Keratinocyte (primary cell): ENCODE results near the gene WBP1L. TPM values are rescaled to one million over a fixed set of nuclear protein-coding genes. Genes with fewer than 3 reads are reported as not detected.

Experiments used
- DNase-seq: peaks from one replicate; pipeline ENCODE4 v3.0.0-alpha.2; 2011; ENCODE audit warnings: low read depth, missing footprints, low spot score
- FAIRE-seq: peaks from 2 replicates; lab custom pipeline; 2011; peaks lifted over from hg19 to GRCh38; lab: Jason Lieb, UNC
- H2AFZ ChIP-seq: 2 replicates; pipeline ENCODE4 v1.6.0; 2012; ENCODE audit warnings: low read length, control low read depth, inconsistent platforms; ENCODE audit not compliant: control insufficient read depth
- H3K27ac ChIP-seq: 2 replicates; pipeline ENCODE4 v1.5.1; 2011; ENCODE audit warnings: low read length; ENCODE audit not compliant: control insufficient read depth, insufficient read depth
- H3K27me3 ChIP-seq: 3 replicates; pipeline ENCODE4 v1.6.0; 2011; ENCODE audit warnings: low read length; ENCODE audit not compliant: control insufficient read depth, insufficient read depth; ENCODE audit errors: extremely low read depth
- H3K36me3 ChIP-seq, 2 experiments: 2 replicates in 1 of 2; 3 replicates in 1 of 2; pipeline ENCODE4 v1.5.1; 2011; ENCODE audit warnings: low read length in 2 of 2, mild to moderate bottlenecking in 1 of 2; ENCODE audit not compliant: control insufficient read depth in 2 of 2, insufficient read depth in 2 of 2; ENCODE audit errors: extremely low read depth in 1 of 2
- H3K4me1 ChIP-seq: 3 replicates; pipeline ENCODE4 v1.5.1; 2011; ENCODE audit warnings: low read length; ENCODE audit not compliant: control insufficient read depth, insufficient read depth; ENCODE audit errors: extremely low read depth
- H3K4me2 ChIP-seq: 3 replicates; pipeline ENCODE4 v1.6.0; 2011; ENCODE audit warnings: low read depth, low read length; ENCODE audit not compliant: control insufficient read depth, insufficient read depth; ENCODE audit errors: extremely low read depth
- H3K4me3 ChIP-seq, 3 experiments: fragments of 200-600 bp in 1 of 3; sonication (generic) in 1 of 3; 2 replicates in 2 of 3; 3 replicates in 1 of 3; pipeline ENCODE4 v1.5.1; 2011 to 2016; ENCODE audit warnings: low read length in 3 of 3, mild to moderate bottlenecking in 3 of 3, control low read depth in 2 of 3, inconsistent platforms in 1 of 3, low read depth in 1 of 3, mixed read lengths in 1 of 3, mixed run types in 1 of 3, moderate library complexity in 1 of 3; ENCODE audit not compliant: control insufficient read depth in 2 of 3, insufficient read depth in 2 of 3; ENCODE audit errors: extremely low read depth in 1 of 3
- H3K79me2 ChIP-seq: 2 replicates; pipeline ENCODE4 v1.6.0; 2012; ENCODE audit warnings: low read length; ENCODE audit not compliant: control insufficient read depth, insufficient read depth
- H3K9ac ChIP-seq: 3 replicates; pipeline ENCODE4 v1.6.0; 2011; ENCODE audit warnings: low read length; ENCODE audit not compliant: control insufficient read depth, insufficient read depth; ENCODE audit errors: extremely low read depth
- H3K9me1 ChIP-seq: 3 replicates; pipeline ENCODE4 v1.6.0; 2011; ENCODE audit warnings: low read length; ENCODE audit not compliant: control insufficient read depth, insufficient read depth; ENCODE audit errors: extremely low read depth
- H3K9me3 ChIP-seq: 2 replicates; pipeline ENCODE4 v1.5.1; 2012; ENCODE audit warnings: low read depth, low read length; ENCODE audit not compliant: control insufficient read depth
- H4K20me1 ChIP-seq: 3 replicates; pipeline ENCODE4 v1.6.0; 2011; ENCODE audit warnings: low read length; ENCODE audit not compliant: control insufficient read depth, insufficient read depth; ENCODE audit errors: extremely low read depth
- CTCF ChIP-seq, 3 experiments: IDR thresholded peaks in 1 of 3; conservative IDR thresholded peaks in 1 of 3; optimal IDR thresholded peaks in 1 of 3; 2 replicates in 2 of 3; 3 replicates in 1 of 3; pipeline versions ENCODE3 to v1.5.1; 2011; ENCODE audit warnings: low read length in 3 of 3, mild to moderate bottlenecking in 3 of 3, moderate library complexity in 2 of 3, control low read depth in 1 of 3, inconsistent platforms in 1 of 3; ENCODE audit not compliant: insufficient read depth in 2 of 3; ENCODE audit errors: extremely low read depth in 1 of 3
- EZH2 ChIP-seq: IDR thresholded peaks from one replicate; pipeline ENCODE4 v1.6.1; 2012; ENCODE audit warnings: inconsistent platforms, mild to moderate bottlenecking, low read length, moderate library complexity
- dilution Hi-C: fragments of 300-500 bp; cut with MboI; formaldehyde crosslinking; loops from one replicate; pipeline ENCODE4 v1.7.0; 2020; ENCODE audit warnings: low sequenced_read_pairs; ENCODE audit not compliant: extremely low pct_ligation_motif_present
- polyA plus RNA-seq, 5 experiments: library from polyadenylated mRNA; depleted of rRNA in 3 of 5; stranded (reverse) in 3 of 5; stranded (forward) in 1 of 5; unstranded in 1 of 5; fragments of >200 nt; gene quantifications; 1 replicate in 1 of 5; 2 replicates in 3 of 5; 3 replicates in 1 of 5; pipeline versions ENCODE4 v1.2.1 to v1.2.3, GENCODE V29; 2011 to 2012; ENCODE audit warnings: missing spikeins in 2 of 5, low read depth in 1 of 5, low replicate concordance in 1 of 5

The WBP1L gene
- polyA plus RNA-seq, 1 donor (not counting 4 experiments of a cell fraction or from before 2014, with no cell fraction given) = 24.3 TPM

- no peak overlapping the region for H3K9ac ChIP-seq
- H3K79me2 ChIP-seq = no peaks in the 10 kb centered on the region
- TF ChIP-seq CTCF (optimal IDR thresholded peaks at IDR 0.05 in 1 of 3, IDR thresholded peaks at IDR 0.05 in 1 of 3, conservative IDR thresholded peaks at IDR 0.05 in 1 of 3; ENCODE audit: extremely low read depth in 1 of 3, insufficient read depth in 2 of 3, low read length in 3 of 3) = no peak
- TF ChIP-seq EZH2 = no peak
- H3K9me1 ChIP-seq = no peaks in the 10 kb centered on the region
- no peak overlapping the region for H3K4me2 ChIP-seq
- no peak overlapping the region for H3K4me3 ChIP-seq
- H3K27me3 ChIP-seq = no peaks in the 10 kb centered on the region
- H3K27ac ChIP-seq = no peak overlapping the region
- no peaks in the 10 kb centered on the region for H4K20me1 ChIP-seq
- no peak overlapping the region for H2AFZ ChIP-seq
- H3K4me1 ChIP-seq = peaks cover 14% of the 10 kb centered on the region
- peaks cover 4 to 14% of the 10 kb centered on the region in 2 experiments for H3K36me3 ChIP-seq
- FAIRE-seq = no peak
- DNase-seq = no peak
- dilution Hi-C loops = no loop called here
- H3K9me3 ChIP-seq = no peaks in the 10 kb centered on the region
Measured at GRCh38 chr10:102811346-102811745, 67.6 kb downstream of the WBP1L start.

- Histone ChIP-seq H3K36me3 (peaks cover 4 to 14% of the 10 kb centered on the region in 2 experiments), H3K9me1 (no peaks in the 10 kb centered on the region), H3K4me2 (no peak overlapping the region), H4K20me1 (no peaks in the 10 kb centered on the region), H3K27me3 (no peaks in the 10 kb centered on the region), H3K79me2 (no peaks in the 10 kb centered on the region), H3K4me1 (peaks cover 14% of the 10 kb centered on the region), H2AFZ (no peak overlapping the region), H3K4me3 (no peak overlapping the region), H3K9ac (no peak overlapping the region), H3K27ac (no peak overlapping the region), H3K9me3 (no peaks in the 10 kb centered on the region)
- TF ChIP-seq EZH2 (no peak), CTCF (optimal IDR thresholded peaks at IDR 0.05 in 1 of 3, IDR thresholded peaks at IDR 0.05 in 1 of 3, conservative IDR thresholded peaks at IDR 0.05 in 1 of 3; ENCODE audit: extremely low read depth in 1 of 3, insufficient read depth in 2 of 3, low read length in 3 of 3) (no peak)
- DNase-seq = no peak
- no peak for FAIRE-seq
- dilution Hi-C loops = no loop called here
Measured at GRCh38 chr10:102812231-102812876, 68.6 kb downstream of the WBP1L start.
